HCT116 (cell line): ENCODE results near the gene CCER1. TPM values are rescaled to one million over a fixed set of nuclear protein-coding genes. Genes with fewer than 3 reads are reported as not detected.

Experiments
- ATAC-seq: fragments of 200-7000 bp; cut with Tn5 transposase; 2 replicates; pipeline ENCODE4 v1.9.1; 2020; ENCODE audit warnings: mild to moderate bottlenecking, moderate library complexity
- BruUV-seq: library from RNA; stranded (reverse); fragments of 400-500 nt; replicated peaks from 2 replicates; lab custom pipeline; 2021; lab: Mats Ljungman, UMichigan
- CTCF ChIA-PET: fragments of 300-600 bp; sonication (Branson Sonifier 250); formaldehyde crosslinking; loops from one replicate; lab custom pipeline; 2021; ENCODE audit warnings: antibody characterized with exemption; lab: Charles Lee
- POLR2A ChIA-PET: fragments of 300-600, 350-600 bp; sonication (Branson Sonifier 250); formaldehyde crosslinking; loops from one replicate; lab custom pipeline; 2021; ENCODE audit warnings: antibody characterized with exemption; lab: Charles Lee
- RAD21 ChIA-PET, 2 experiments: fragments of 300-600 bp; sonication (Branson Sonifier 250); formaldehyde crosslinking; loops; one replicate each; lab custom pipeline; 2023; ENCODE audit warnings: low total read pairs in 2 of 2; ENCODE audit not compliant: uncharacterized antibody in 2 of 2, unreplicated experiment in 2 of 2, low non-redundant PET in 1 of 2; lab: Charles Lee
- DNase-seq: peaks from one replicate; pipeline ENCODE4 v3.0.0-alpha.2; 2010; ENCODE audit warnings: low read depth, low spot score
- H2AFZ ChIP-seq: fragments of 200-600 bp; shearing (Covaris generic), sonication (generic); 2 replicates; pipeline ENCODE4 v1.6.1; 2017; ENCODE audit warnings: low read depth, mixed run types, mixed read lengths, antibody characterized with exemption, low read length; ENCODE audit not compliant: poor library complexity, severe bottlenecking
- H3K27ac ChIP-seq: 2 replicates; pipeline ENCODE4 v1.5.1; 2012; ENCODE audit warnings: low read depth, low read length
- H3K27me3 ChIP-seq: fragments of 200-600 bp; sonication (generic); 2 replicates; pipeline ENCODE4 v1.6.1; 2016; ENCODE audit warnings: mixed run types, low read length, mixed read lengths; ENCODE audit not compliant: insufficient read depth
- H3K36me3 ChIP-seq, 2 experiments: fragments of 200-500 bp in 1 of 2; fragments of 200-600 bp in 1 of 2; sonication (Bioruptor generic) in 1 of 2; sonication (generic) in 1 of 2; 2 replicates each; pipeline versions ENCODE4 v1.5.1 to v1.6.1; 2014 to 2016; ENCODE audit warnings: low read length in 2 of 2, inconsistent platforms in 1 of 2, mixed read lengths in 1 of 2, mixed run types in 1 of 2; ENCODE audit not compliant: insufficient read depth in 2 of 2, control insufficient read depth in 1 of 2
- H3K4me1 ChIP-seq, 2 experiments: fragments of 200-600 bp in 1 of 2; sonication (generic) in 1 of 2; 2 replicates each; pipeline versions ENCODE4 v1.5.1 to v1.6.1; 2012 to 2017; ENCODE audit warnings: low read length in 2 of 2, inconsistent platforms in 1 of 2, mild to moderate bottlenecking in 1 of 2, mixed read lengths in 1 of 2, mixed run types in 1 of 2, moderate library complexity in 1 of 2; ENCODE audit not compliant: insufficient read depth in 2 of 2, control insufficient read depth in 1 of 2
- H3K4me2 ChIP-seq: fragments of 200-600 bp; sonication (generic); 2 replicates; pipeline ENCODE4 v1.6.1; 2017; ENCODE audit warnings: mixed run types, low read length, mixed read lengths
- H3K4me3 ChIP-seq, 2 experiments: fragments of 200-600 bp in 1 of 2; sonication (generic) in 1 of 2; replicated peaks in 1 of 2; 2 replicates each; pipeline ENCODE4 v1.5.1; 2011 to 2016; ENCODE audit warnings: low read length in 2 of 2, control low read depth in 1 of 2, low read depth in 1 of 2, mild to moderate bottlenecking in 1 of 2, mixed read lengths in 1 of 2, mixed run types in 1 of 2
- H3K79me2 ChIP-seq: fragments of 200-600 bp; sonication (generic); 2 replicates; pipeline ENCODE4 v1.6.1; 2017; ENCODE audit warnings: mild to moderate bottlenecking, mixed run types, low read length, moderate library complexity, mixed read lengths; ENCODE audit not compliant: insufficient read depth
- H3K9ac ChIP-seq: fragments of 200-600 bp; sonication (generic); 2 replicates; pipeline ENCODE4 v1.6.1; 2016; ENCODE audit warnings: low read length, mixed read lengths
- H3K9me2 ChIP-seq: fragments of 200-600 bp; sonication (generic), shearing (Covaris generic); 2 replicates; pipeline ENCODE4 v1.6.1; 2017; ENCODE audit warnings: mixed run types, mild to moderate bottlenecking, moderate library complexity; ENCODE audit not compliant: insufficient read depth
- H3K9me3 ChIP-seq, 2 experiments: fragments of 200-500 bp in 1 of 2; fragments of 200-600 bp in 1 of 2; sonication (Bioruptor generic) in 1 of 2; sonication (generic) in 1 of 2; 2 replicates each; pipeline ENCODE4 v1.6.1; 2014 to 2017; ENCODE audit warnings: low read length in 2 of 2, mixed read lengths in 2 of 2, inconsistent platforms in 1 of 2, low read depth in 1 of 2, mild to moderate bottlenecking in 1 of 2, mixed run types in 1 of 2, moderate library complexity in 1 of 2; ENCODE audit not compliant: control insufficient read depth in 1 of 2, insufficient read depth in 1 of 2
- H4K20me1 ChIP-seq: fragments of 200-600 bp; sonication (generic), shearing (Covaris generic); 2 replicates; pipeline ENCODE4 v1.6.1; 2017; ENCODE audit warnings: mixed run types, mild to moderate bottlenecking, moderate library complexity; ENCODE audit not compliant: insufficient read depth
- ATF3 ChIP-seq: IDR thresholded peaks from 2 replicates; pipeline ENCODE4 v1.6.1; 2012
- CEBPB ChIP-seq: IDR thresholded peaks from 2 replicates; pipeline ENCODE4 v1.6.1; 2012; ENCODE audit warnings: low read depth
- ELF1 ChIP-seq: IDR thresholded peaks from 2 replicates; pipeline ENCODE4 v1.6.1; 2012; ENCODE audit warnings: low read depth, borderline replicate concordance
- EZH2 ChIP-seq: fragments of 200-600 bp; sonication (generic); IDR thresholded peaks from 2 replicates; pipeline ENCODE4 v1.6.1; 2017; ENCODE audit warnings: antibody characterized with exemption, mixed run types
- EZH2phosphoT487 ChIP-seq: fragments of 200-600 bp; IDR thresholded peaks from 2 replicates; pipeline ENCODE4 v1.6.1; 2018; ENCODE audit warnings: antibody characterized with exemption, borderline replicate concordance
- FOSL1 ChIP-seq: IDR thresholded peaks from 2 replicates; pipeline ENCODE4 v1.6.1; 2012; ENCODE audit warnings: low read depth
- MAX ChIP-seq: IDR thresholded peaks from 2 replicates; pipeline ENCODE4 v1.6.1; 2012
- POLR2AphosphoS5 ChIP-seq: IDR thresholded peaks from 2 replicates; pipeline ENCODE4 v1.6.1; 2011; ENCODE audit warnings: mild to moderate bottlenecking, low read depth, low read length, moderate library complexity
- RAD21 ChIP-seq: IDR thresholded peaks from 2 replicates; pipeline ENCODE4 v1.6.1; 2012; ENCODE audit warnings: low read depth, mild to moderate bottlenecking
- SP1 ChIP-seq: IDR thresholded peaks from 2 replicates; pipeline ENCODE4 v1.6.1; 2012; ENCODE audit warnings: low read depth
- SRF ChIP-seq: IDR thresholded peaks from 2 replicates; pipeline ENCODE4 v1.6.1; 2012; ENCODE audit warnings: low read depth
- TCF7L2 ChIP-seq: IDR thresholded peaks from 2 replicates; pipeline ENCODE4 v1.7.0; 2011; ENCODE audit warnings: borderline replicate concordance, inconsistent platforms; ENCODE audit not compliant: insufficient read depth, insufficient read length; ENCODE audit errors: extremely low read depth
- YY1 ChIP-seq: IDR thresholded peaks from 2 replicates; pipeline ENCODE4 v1.6.1; 2011; ENCODE audit warnings: low read length, low read depth, moderate library complexity, mild to moderate bottlenecking; ENCODE audit not compliant: insufficient replicate concordance; ENCODE audit errors: extremely low read depth
- ZBTB33 ChIP-seq: IDR thresholded peaks from 2 replicates; pipeline ENCODE4 v1.6.1; 2011; ENCODE audit warnings: mild to moderate bottlenecking, low read length, moderate library complexity; ENCODE audit not compliant: insufficient replicate concordance; ENCODE audit errors: extremely low read depth
- ZNF274 ChIP-seq: fragments of 200-500 bp; sonication (Bioruptor generic); IDR thresholded peaks from 2 replicates; pipeline ENCODE4 v1.6.1; 2014; ENCODE audit warnings: mild to moderate bottlenecking, low read depth, low read length, inconsistent platforms
- intact Hi-C: fragments of 100-400 bp; cut with micrococcal nuclease; formaldehyde crosslinking; loops from 2 replicates; pipeline ENCODE4 v1.10.0; 2022
- total RNA-seq: library from RNA; stranded (reverse); gene quantifications from one replicate; pipeline ENCODE4 v1.2.1, GENCODE V29; 2021; ENCODE audit not compliant: unreplicated experiment

Gene CCER1
- total RNA-seq, 1 experiment from 2014 or later, result not detected

GRCh38 chr12:90921536-90921935 lies 33.4 kb downstream of the CCER1 start:
- TF ChIP-seq POLR2AphosphoS5, result no peak
- no peak for TF ChIP-seq RAD21
- TF ChIP-seq CEBPB, result no peak
- no peak for TF ChIP-seq ZNF274
- no peak for TF ChIP-seq ELF1
- TF ChIP-seq EZH2phosphoT487, result no peak
- TF ChIP-seq ZBTB33, result no peak
- no peak for TF ChIP-seq YY1
- no peak overlapping the region for H3K27ac ChIP-seq
- H3K9me2 ChIP-seq, result no peaks in the 10 kb centered on the region
- H4K20me1 ChIP-seq, result no peaks in the 10 kb centered on the region
- intact Hi-C loops, result no loop called here
- H3K27me3 ChIP-seq, result no peaks in the 10 kb centered on the region
- DNase-seq, result no peak
- no peaks in the 10 kb centered on the region for H3K4me1 ChIP-seq
- ATAC-seq, result no peak
- ChIA-PET POLR2A (no interaction called here), CTCF (interaction anchor here (1.7 kb wide), 1 partner anchor 23 kb away, joined by 4 read pairs; no protein-coding TSS in a partner anchor), RAD21 (no interaction called here)
- BruUV-seq, result no TSS peak
- H3K9ac ChIP-seq, result no peak overlapping the region
- H3K4me3 ChIP-seq, result no peak overlapping the region
- H3K79me2 ChIP-seq, result no peaks in the 10 kb centered on the region
- H2AFZ ChIP-seq, result no peak overlapping the region
- H3K4me2 ChIP-seq, result no peak overlapping the region
- H3K9me3 ChIP-seq, result no peaks in the 10 kb centered on the region
- no peaks in the 10 kb centered on the region for H3K36me3 ChIP-seq

GRCh38 chr12:90920222-90920621 lies 34.8 kb downstream of the CCER1 start:
- no peak for ATAC-seq
- CTCF ChIA-PET, result no interaction called here

More at GRCh38 chr12:90920222-90920621, 34.8 kb downstream of the CCER1 start:
- no peaks in the 10 kb centered on the region for H3K4me1 ChIP-seq
- POLR2A ChIA-PET, result no interaction called here
- H3K4me2 ChIP-seq, result no peak overlapping the region
- no peaks in the 10 kb centered on the region for H4K20me1 ChIP-seq
- H3K36me3 ChIP-seq, result no peaks in the 10 kb centered on the region
- intact Hi-C loops, result no loop called here
- H3K9me3 ChIP-seq, result no peaks in the 10 kb centered on the region
- no peaks in the 10 kb centered on the region for H3K79me2 ChIP-seq
- no peak overlapping the region for H3K4me3 ChIP-seq
- BruUV-seq, result no TSS peak
- H3K27me3 ChIP-seq, result no peaks in the 10 kb centered on the region
- RAD21 ChIA-PET, result no interaction called here
- no peak overlapping the region for H2AFZ ChIP-seq
- no peak overlapping the region for H3K27ac ChIP-seq
- no peaks in the 10 kb centered on the region for H3K9me2 ChIP-seq
- no peak for TF ChIP-seq YY1
- TF ChIP-seq TCF7L2, result no peak
- TF ChIP-seq ZBTB33, result no peak
- TF ChIP-seq EZH2, result no peak
- TF ChIP-seq CEBPB, result no peak
- TF ChIP-seq ATF3, result no peak
- no peak for TF ChIP-seq RAD21
- TF ChIP-seq EZH2phosphoT487, result no peak
- TF ChIP-seq SRF, result no peak
- TF ChIP-seq MAX, result no peak
- TF ChIP-seq SP1, result no peak
- no peak for TF ChIP-seq FOSL1
- no peak for TF ChIP-seq ZNF274
- DNase-seq, result no peak
- no peak overlapping the region for H3K9ac ChIP-seq
